Endodermal cell (in vitro differentiated cells): Measurements from ENCODE around the gene NEGR1. TPM values are rescaled to one million over a fixed set of nuclear protein-coding genes. Genes with fewer than 3 reads are reported as not detected.

Source experiments
- DNase-seq: peaks from one replicate; pipeline ENCODE4 v3.0.0-alpha.2; 2017
- H3K27ac ChIP-seq: 2 replicates; pipeline ENCODE4 v1.5.1; 2013; ENCODE audit warnings: mild to moderate bottlenecking, low read depth, low read length, moderate library complexity
- H3K27me3 ChIP-seq: 2 replicates; pipeline ENCODE4 v1.6.1; 2013; ENCODE audit warnings: mild to moderate bottlenecking, low read length, moderate library complexity; ENCODE audit not compliant: insufficient read depth, control insufficient read depth, poor library complexity, severe bottlenecking
- H3K36me3 ChIP-seq: 2 replicates; pipeline ENCODE4 v1.7.0; 2013; ENCODE audit warnings: mild to moderate bottlenecking, low read length, moderate library complexity; ENCODE audit not compliant: control insufficient read depth, insufficient read depth
- H3K4me1 ChIP-seq: one replicate; pipeline ENCODE4 v1.7.0; 2013; ENCODE audit warnings: low read length; ENCODE audit not compliant: control insufficient read depth, insufficient read depth
- H3K4me3 ChIP-seq: 2 replicates; pipeline ENCODE4 v1.5.1; 2013; ENCODE audit warnings: mild to moderate bottlenecking, low read length, moderate library complexity
- H3K9ac ChIP-seq: 2 replicates; pipeline ENCODE4 v1.6.1; 2013; ENCODE audit warnings: mild to moderate bottlenecking, low read length, moderate library complexity; ENCODE audit not compliant: poor library complexity, severe bottlenecking; ENCODE audit errors: extremely low read depth
- H3K9me3 ChIP-seq: 2 replicates; pipeline ENCODE4 v1.6.1; 2013; ENCODE audit warnings: mild to moderate bottlenecking, low read length, moderate library complexity; ENCODE audit not compliant: control insufficient read depth
- H3K27ac Mint-ChIP-seq: 2 replicates; pipeline ENCODE4 v1.8.0; 2020; ENCODE audit warnings: mixed read lengths
- H3K27me3 Mint-ChIP-seq: 2 replicates; pipeline ENCODE4 v1.8.0; 2021; ENCODE audit warnings: mild to moderate bottlenecking, mixed read lengths; ENCODE audit not compliant: insufficient read depth
- H3K36me3 Mint-ChIP-seq: 2 replicates; pipeline ENCODE4 v1.8.0; 2020; ENCODE audit warnings: low read depth, mixed read lengths
- H3K4me1 Mint-ChIP-seq: 2 replicates; pipeline ENCODE4 v1.8.0; 2020; ENCODE audit warnings: mixed read lengths
- H3K4me3 Mint-ChIP-seq: 2 replicates; pipeline ENCODE4 v1.8.0; 2020; ENCODE audit warnings: mild to moderate bottlenecking, moderate library complexity, mixed read lengths
- H3K9me3 Mint-ChIP-seq: 2 replicates; pipeline ENCODE4 v1.8.0; 2020; ENCODE audit warnings: mild to moderate bottlenecking, mixed read lengths
- CTCF ChIP-seq: fragments of 200-600 bp; sonication (generic); conservative IDR thresholded peaks from 2 replicates; pipeline ENCODE4 v1.5.0; 2021; ENCODE audit warnings: antibody characterized with exemption, mild to moderate bottlenecking
- WGBS, 2 experiments: methylation state at CpG; one replicate each; pipeline versions ENCODE4 v1.1.5 to v1.1.7; 2013; ENCODE audit warnings: missing lambda C conversion rate in 2 of 2, mixed read lengths in 1 of 2; ENCODE audit not compliant: insufficient coverage in 1 of 2, insufficient read length in 1 of 2; 5-methylcytosine and 5-hydroxymethylcytosine counted together
- total RNA-seq, 2 donors: library from RNA; stranded (reverse); fragmentation: NEBNext Ultra II Directional in 1 of 2; extraction: Animal tissue kit (Norgen Biotek cat#: 25700) in 1 of 2; gene quantifications; 2 replicates in 1 of 2; 3 replicates in 1 of 2; pipeline ENCODE4 v1.2.1, GENCODE V29; 2021

The NEGR1 gene
- total RNA-seq, 2 donors from 2014 or later: 1.5 to 2.1 TPM

GRCh38 chr1:72050551-72050950 is 231.8 kb downstream of the NEGR1 start:
- no peak overlapping the region for H3K9ac ChIP-seq
- no peaks in the 10 kb centered on the region for H3K27me3 Mint-ChIP-seq
- TF ChIP-seq CTCF: no peak
- no peak overlapping the region for H3K27ac Mint-ChIP-seq
- H3K9me3 Mint-ChIP-seq: no peaks in the 10 kb centered on the region
- H3K4me1 ChIP-seq: no peaks in the 10 kb centered on the region
- DNase-seq: no peak
- no peaks in the 10 kb centered on the region for H3K9me3 ChIP-seq
- no peaks in the 10 kb centered on the region for H3K36me3 Mint-ChIP-seq
- no peaks in the 10 kb centered on the region for H3K4me1 Mint-ChIP-seq
- H3K36me3 ChIP-seq: no peaks in the 10 kb centered on the region
- H3K4me3 Mint-ChIP-seq: no peak overlapping the region
- H3K4me3 ChIP-seq: no peak overlapping the region
- no peak overlapping the region for H3K27ac ChIP-seq
- no peaks in the 10 kb centered on the region for H3K27me3 ChIP-seq

DNA sequence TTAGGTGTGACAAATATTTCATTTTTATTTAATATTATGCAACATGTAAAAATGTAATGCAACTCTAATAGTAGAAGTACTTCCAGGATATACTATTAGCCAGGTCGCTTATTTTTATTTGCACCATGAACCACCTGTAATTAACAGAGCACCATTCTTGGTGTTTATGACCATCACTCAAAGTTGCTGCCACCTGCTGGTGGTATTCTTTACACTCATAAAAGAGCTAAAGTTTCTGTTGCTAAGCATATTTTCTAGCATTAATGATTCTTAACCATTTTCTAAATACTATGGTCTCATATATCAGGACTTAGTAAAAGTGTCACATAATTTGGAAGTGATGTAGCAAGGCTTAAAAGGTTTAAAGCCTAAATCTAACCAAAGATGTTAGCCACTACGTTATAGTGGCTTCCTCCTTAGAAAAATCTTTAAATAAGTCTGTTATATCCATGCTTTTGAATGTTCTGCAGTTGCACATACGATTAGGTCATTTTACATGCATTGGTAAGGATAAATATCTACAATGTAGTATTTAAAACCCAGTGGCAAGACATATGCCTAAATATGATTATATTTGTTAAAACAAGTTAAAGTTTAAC is 244.5 kb downstream of the NEGR1 start:
- H3K36me3 ChIP-seq: no peaks in the 10 kb centered on the region
- H3K4me3 Mint-ChIP-seq: no peak overlapping the region
- H3K9me3 ChIP-seq: no peaks in the 10 kb centered on the region
- TF ChIP-seq CTCF: peak; percentile 88
- no peak overlapping the region for H3K4me3 ChIP-seq
- no peaks in the 10 kb centered on the region for H3K4me1 Mint-ChIP-seq
- H3K36me3 Mint-ChIP-seq: no peaks in the 10 kb centered on the region
- no peaks in the 10 kb centered on the region for H3K9me3 Mint-ChIP-seq
- no peaks in the 10 kb centered on the region for H3K27me3 ChIP-seq
- DNase-seq: peak; percentile 69
- H3K27ac Mint-ChIP-seq: no peak overlapping the region
- WGBS, 2 experiments: 14 to 57% methylated on average over 1 to 3 of the region's 3 CpGs
- H3K9ac ChIP-seq: no peak overlapping the region
- no peaks in the 10 kb centered on the region for H3K27me3 Mint-ChIP-seq
- no peak overlapping the region for H3K27ac ChIP-seq
- no peaks in the 10 kb centered on the region for H3K4me1 ChIP-seq

DNA sequence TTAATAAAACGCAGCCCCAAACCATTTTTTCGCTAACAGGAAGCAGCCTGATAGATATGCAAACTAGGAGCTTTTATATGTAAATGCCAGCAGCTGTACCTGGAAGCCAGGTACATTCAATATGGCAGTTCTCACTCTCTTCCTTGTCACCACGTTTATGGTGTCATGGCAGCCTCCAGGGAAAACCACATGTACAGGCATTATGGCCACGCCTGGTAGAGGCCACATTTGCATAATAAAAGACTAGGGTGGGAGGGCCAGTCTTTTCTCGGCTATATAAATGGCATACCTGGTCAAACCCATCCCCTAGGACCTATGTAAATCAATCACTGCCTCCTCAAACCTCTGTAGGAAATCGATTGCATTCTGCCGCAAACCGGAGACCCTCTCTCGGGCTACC is 247.5 kb downstream of the NEGR1 start:
- 88 to 93% methylated on average over 8 to 9 of the region's 9 CpGs for WGBS, 2 experiments
- no peak for TF ChIP-seq CTCF
- Histone ChIP-seq H3K9ac (no peak overlapping the region), H3K9me3 (no peaks in the 10 kb centered on the region), H3K36me3 (no peaks in the 10 kb centered on the region), H3K27me3 (no peaks in the 10 kb centered on the region), H3K4me1 (no peaks in the 10 kb centered on the region), H3K4me3 (no peak overlapping the region), H3K27ac (no peak overlapping the region)
- H3K4me3 Mint-ChIP-seq: no peak overlapping the region
- no peaks in the 10 kb centered on the region for H3K4me1 Mint-ChIP-seq
- H3K9me3 Mint-ChIP-seq: no peaks in the 10 kb centered on the region
- no peak for DNase-seq
- H3K27me3 Mint-ChIP-seq: no peaks in the 10 kb centered on the region
- no peak overlapping the region for H3K27ac Mint-ChIP-seq
- H3K36me3 Mint-ChIP-seq: no peaks in the 10 kb centered on the region
